Panc1 (cell line): ENCODE data around the gene WFIKKN2. TPM values are rescaled to one million over a fixed set of nuclear protein-coding genes. Genes with fewer than 3 reads are reported as not detected.

ENCODE experiments used
- ATAC-seq: fragments of 200-7000 bp; cut with Tn5 transposase; 2 replicates; pipeline ENCODE4 v1.9.1; 2020; ENCODE audit warnings: mild to moderate bottlenecking, moderate library complexity
- BruUV-seq: library from RNA; stranded (reverse); fragments of 400-500 nt; replicated peaks from 2 replicates; lab custom pipeline; 2021; lab: Mats Ljungman, UMichigan
- CTCF ChIA-PET: fragments of 300-600 bp; sonication (Branson Sonifier 250); formaldehyde crosslinking; loops from one replicate; lab custom pipeline; 2022; ENCODE audit warnings: antibody characterized with exemption; lab: Charles Lee
- POLR2A ChIA-PET: fragments of 300-600 bp; sonication (Branson Sonifier 250); formaldehyde crosslinking; loops from one replicate; lab custom pipeline; 2022; ENCODE audit warnings: antibody characterized with exemption; lab: Charles Lee
- DNase-seq: peaks from one replicate; pipeline ENCODE4 v3.0.0-alpha.2; 2010; ENCODE audit warnings: low read depth, low spot score
- H3K27ac ChIP-seq: 2 replicates; pipeline ENCODE4 v1.5.1; 2011; ENCODE audit warnings: mild to moderate bottlenecking, low read length, inconsistent platforms
- H3K27me3 ChIP-seq: fragments of 200-500 bp; sonication (Bioruptor generic); 2 replicates; pipeline ENCODE4 v1.6.0; 2014; ENCODE audit warnings: low read length, inconsistent platforms; ENCODE audit not compliant: control insufficient read depth, insufficient read depth
- H3K36me3 ChIP-seq: fragments of 200-500 bp; sonication (Bioruptor generic); 2 replicates; pipeline ENCODE4 v1.5.1; 2014; ENCODE audit warnings: inconsistent platforms, mild to moderate bottlenecking, low read length, moderate library complexity; ENCODE audit not compliant: control insufficient read depth, insufficient read depth
- H3K4me1 ChIP-seq: 2 replicates; pipeline ENCODE4 v1.5.1; 2011; ENCODE audit warnings: inconsistent platforms, mild to moderate bottlenecking, low read length, moderate library complexity; ENCODE audit not compliant: control insufficient read depth, insufficient read depth
- H3K4me3 ChIP-seq, 2 experiments: 2 replicates each; pipeline ENCODE4 v1.5.1; 2011 to 2012; ENCODE audit warnings: low read depth in 2 of 2, low read length in 2 of 2, mild to moderate bottlenecking in 2 of 2, inconsistent platforms in 1 of 2, moderate library complexity in 1 of 2
- H3K9me3 ChIP-seq: fragments of 200-500 bp; sonication (Bioruptor generic); 2 replicates; pipeline ENCODE4 v1.5.1; 2014; ENCODE audit warnings: low read depth, mild to moderate bottlenecking, inconsistent platforms, low read length, moderate library complexity; ENCODE audit not compliant: control insufficient read depth, insufficient read depth
- POLR2AphosphoS5 ChIP-seq: IDR thresholded peaks from 2 replicates; pipeline ENCODE4 v1.6.1; 2012; ENCODE audit warnings: mild to moderate bottlenecking, low read depth, low read length, moderate library complexity
- SIN3A ChIP-seq: IDR thresholded peaks from 2 replicates; pipeline ENCODE4 v1.6.1; 2012; ENCODE audit warnings: low read depth, mild to moderate bottlenecking, low read length, moderate library complexity, borderline replicate concordance; ENCODE audit not compliant: insufficient read depth
- TCF7L2 ChIP-seq: IDR thresholded peaks from 2 replicates; pipeline ENCODE4 v1.6.1; 2011; ENCODE audit warnings: mild to moderate bottlenecking, low read depth, low read length, inconsistent platforms
- in situ Hi-C: cut with HindIII; loops from 2 replicates; pipeline ENCODE4 v1.10.0; 2016; ENCODE audit warnings: low sequenced_read_pairs, low pct_unique_long_range_greater_than_20kb
- intact Hi-C: fragments of 100-400 bp; cut with micrococcal nuclease; formaldehyde crosslinking; loops from one replicate; pipeline ENCODE4 v1.10.0; 2022; ENCODE audit not compliant: unreplicated experiment
- total RNA-seq: library from RNA; stranded (reverse); gene quantifications from one replicate; pipeline ENCODE4 v1.2.1, GENCODE V29; 2021; ENCODE audit not compliant: unreplicated experiment
- TF ChIP-seq, protein P1 (sequence below), 2 experiments: IDR thresholded peaks; 2 replicates each; pipeline ENCODE4 v1.6.1; 2011 to 2012; ENCODE audit warnings: low read depth in 2 of 2, control low read depth in 1 of 2, low read length in 1 of 2, mild to moderate bottlenecking in 1 of 2, moderate library complexity in 1 of 2; ENCODE audit not compliant: insufficient read depth in 1 of 2
- TF ChIP-seq, protein P2 (sequence below): fragments of 450-650 bp; IDR thresholded peaks from 2 replicates; pipeline ENCODE4 v1.5.1; 2017; ENCODE audit warnings: mild to moderate bottlenecking

WFIKKN2 gene
- total RNA-seq, 1 experiment from 2014 or later: 0.05 TPM

DNA sequence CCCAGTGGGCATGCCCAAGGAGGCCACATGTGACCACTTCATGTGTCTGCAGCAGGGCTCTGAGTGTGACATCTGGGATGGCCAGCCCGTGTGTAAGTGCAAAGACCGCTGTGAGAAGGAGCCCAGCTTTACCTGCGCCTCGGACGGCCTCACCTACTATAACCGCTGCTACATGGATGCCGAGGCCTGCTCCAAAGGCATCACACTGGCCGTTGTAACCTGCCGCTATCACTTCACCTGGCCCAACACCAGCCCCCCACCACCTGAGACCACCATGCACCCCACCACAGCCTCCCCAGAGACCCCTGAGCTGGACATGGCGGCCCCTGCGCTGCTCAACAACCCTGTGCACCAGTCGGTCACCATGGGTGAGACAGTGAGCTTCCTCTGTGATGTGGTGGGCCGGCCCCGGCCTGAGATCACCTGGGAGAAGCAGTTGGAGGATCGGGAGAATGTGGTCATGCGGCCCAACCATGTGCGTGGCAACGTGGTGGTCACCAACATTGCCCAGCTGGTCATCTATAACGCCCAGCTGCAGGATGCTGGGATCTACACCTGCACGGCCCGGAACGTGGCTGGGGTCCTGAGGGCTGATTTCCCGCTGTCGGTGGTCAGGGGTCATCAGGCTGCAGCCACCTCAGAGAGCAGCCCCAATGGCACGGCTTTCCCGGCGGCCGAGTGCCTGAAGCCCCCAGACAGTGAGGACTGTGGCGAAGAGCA is 4.4 kb downstream of the WFIKKN2 start:
- intact Hi-C loops: loop anchor here (5.0 kb wide), 1 partner anchor 292 kb away; the partner anchor contains the start of gene SPATA20
- ATAC-seq: no peak
- TF ChIP-seq SIN3A (no peak), TCF7L2 (no peak), POLR2AphosphoS5 (no peak)
- TF ChIP-seq, protein P1, sequence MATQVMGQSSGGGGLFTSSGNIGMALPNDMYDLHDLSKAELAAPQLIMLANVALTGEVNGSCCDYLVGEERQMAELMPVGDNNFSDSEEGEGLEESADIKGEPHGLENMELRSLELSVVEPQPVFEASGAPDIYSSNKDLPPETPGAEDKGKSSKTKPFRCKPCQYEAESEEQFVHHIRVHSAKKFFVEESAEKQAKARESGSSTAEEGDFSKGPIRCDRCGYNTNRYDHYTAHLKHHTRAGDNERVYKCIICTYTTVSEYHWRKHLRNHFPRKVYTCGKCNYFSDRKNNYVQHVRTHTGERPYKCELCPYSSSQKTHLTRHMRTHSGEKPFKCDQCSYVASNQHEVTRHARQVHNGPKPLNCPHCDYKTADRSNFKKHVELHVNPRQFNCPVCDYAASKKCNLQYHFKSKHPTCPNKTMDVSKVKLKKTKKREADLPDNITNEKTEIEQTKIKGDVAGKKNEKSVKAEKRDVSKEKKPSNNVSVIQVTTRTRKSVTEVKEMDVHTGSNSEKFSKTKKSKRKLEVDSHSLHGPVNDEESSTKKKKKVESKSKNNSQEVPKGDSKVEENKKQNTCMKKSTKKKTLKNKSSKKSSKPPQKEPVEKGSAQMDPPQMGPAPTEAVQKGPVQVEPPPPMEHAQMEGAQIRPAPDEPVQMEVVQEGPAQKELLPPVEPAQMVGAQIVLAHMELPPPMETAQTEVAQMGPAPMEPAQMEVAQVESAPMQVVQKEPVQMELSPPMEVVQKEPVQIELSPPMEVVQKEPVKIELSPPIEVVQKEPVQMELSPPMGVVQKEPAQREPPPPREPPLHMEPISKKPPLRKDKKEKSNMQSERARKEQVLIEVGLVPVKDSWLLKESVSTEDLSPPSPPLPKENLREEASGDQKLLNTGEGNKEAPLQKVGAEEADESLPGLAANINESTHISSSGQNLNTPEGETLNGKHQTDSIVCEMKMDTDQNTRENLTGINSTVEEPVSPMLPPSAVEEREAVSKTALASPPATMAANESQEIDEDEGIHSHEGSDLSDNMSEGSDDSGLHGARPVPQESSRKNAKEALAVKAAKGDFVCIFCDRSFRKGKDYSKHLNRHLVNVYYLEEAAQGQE (IDR thresholded peaks at IDR 0.05; ENCODE audit: insufficient read depth in 1 of 2, low read depth in 2 of 2, low read length in 1 of 2): no peak
- TF ChIP-seq, protein P2, sequence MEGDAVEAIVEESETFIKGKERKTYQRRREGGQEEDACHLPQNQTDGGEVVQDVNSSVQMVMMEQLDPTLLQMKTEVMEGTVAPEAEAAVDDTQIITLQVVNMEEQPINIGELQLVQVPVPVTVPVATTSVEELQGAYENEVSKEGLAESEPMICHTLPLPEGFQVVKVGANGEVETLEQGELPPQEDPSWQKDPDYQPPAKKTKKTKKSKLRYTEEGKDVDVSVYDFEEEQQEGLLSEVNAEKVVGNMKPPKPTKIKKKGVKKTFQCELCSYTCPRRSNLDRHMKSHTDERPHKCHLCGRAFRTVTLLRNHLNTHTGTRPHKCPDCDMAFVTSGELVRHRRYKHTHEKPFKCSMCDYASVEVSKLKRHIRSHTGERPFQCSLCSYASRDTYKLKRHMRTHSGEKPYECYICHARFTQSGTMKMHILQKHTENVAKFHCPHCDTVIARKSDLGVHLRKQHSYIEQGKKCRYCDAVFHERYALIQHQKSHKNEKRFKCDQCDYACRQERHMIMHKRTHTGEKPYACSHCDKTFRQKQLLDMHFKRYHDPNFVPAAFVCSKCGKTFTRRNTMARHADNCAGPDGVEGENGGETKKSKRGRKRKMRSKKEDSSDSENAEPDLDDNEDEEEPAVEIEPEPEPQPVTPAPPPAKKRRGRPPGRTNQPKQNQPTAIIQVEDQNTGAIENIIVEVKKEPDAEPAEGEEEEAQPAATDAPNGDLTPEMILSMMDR: no peak
- in situ Hi-C loops: no loop called here
- Histone ChIP-seq H3K36me3 (no peaks in the 10 kb centered on the region), H3K4me3 (no peak overlapping the region), H3K27me3 (no peaks in the 10 kb centered on the region), H3K9me3 (no peaks in the 10 kb centered on the region), H3K27ac (no peak overlapping the region), H3K4me1 (no peaks in the 10 kb centered on the region)
- no TSS peak for BruUV-seq
- POLR2A ChIA-PET: no interaction called here
- CTCF ChIA-PET: interaction anchor here (3.2 kb wide), 1 partner anchor 56 kb away, joined by 51 read pairs; no protein-coding TSS in a partner anchor
- DNase-seq: no peak

DNA sequence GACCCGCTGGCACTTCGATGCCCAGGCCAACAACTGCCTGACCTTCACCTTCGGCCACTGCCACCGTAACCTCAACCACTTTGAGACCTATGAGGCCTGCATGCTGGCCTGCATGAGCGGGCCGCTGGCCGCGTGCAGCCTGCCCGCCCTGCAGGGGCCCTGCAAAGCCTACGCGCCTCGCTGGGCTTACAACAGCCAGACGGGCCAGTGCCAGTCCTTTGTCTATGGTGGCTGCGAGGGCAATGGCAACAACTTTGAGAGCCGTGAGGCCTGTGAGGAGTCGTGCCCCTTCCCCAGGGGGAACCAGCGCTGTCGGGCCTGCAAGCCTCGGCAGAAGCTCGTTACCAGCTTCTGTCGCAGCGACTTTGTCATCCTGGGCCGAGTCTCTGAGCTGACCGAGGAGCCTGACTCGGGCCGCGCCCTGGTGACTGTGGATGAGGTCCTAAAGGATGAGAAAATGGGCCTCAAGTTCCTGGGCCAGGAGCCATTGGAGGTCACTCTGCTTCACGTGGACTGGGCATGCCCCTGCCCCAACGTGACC is 5.0 kb downstream of the WFIKKN2 start:
- Histone ChIP-seq H3K4me1 (no peaks in the 10 kb centered on the region), H3K27ac (no peak overlapping the region), H3K27me3 (no peaks in the 10 kb centered on the region), H3K4me3 (no peak overlapping the region), H3K36me3 (no peaks in the 10 kb centered on the region), H3K9me3 (no peaks in the 10 kb centered on the region)
- DNase-seq (no peak), ATAC-seq (no peak)
- in situ Hi-C loops (no loop called here), intact Hi-C loops (loop anchor here (5.0 kb wide), 1 partner anchor 293 kb away; the partner anchor contains the start of gene SPATA20)
- TF ChIP-seq, protein P1 (IDR thresholded peaks at IDR 0.05; ENCODE audit: insufficient read depth in 1 of 2, low read depth in 2 of 2, low read length in 1 of 2): no peak
- no peak for TF ChIP-seq SIN3A
- no peak for TF ChIP-seq TCF7L2
- TF ChIP-seq, protein P2: no peak
- TF ChIP-seq POLR2AphosphoS5: no peak
- ChIA-PET CTCF (interaction anchor here (0.6 to 3.2 kb wide), 2 partner anchors 37 to 56 kb away, joined by 3 to 51 read pairs; no protein-coding TSS in a partner anchor), POLR2A (no interaction called here)
- BruUV-seq: no TSS peak
